Measurements from ENCODE around the gene TERB2. TPM values are rescaled to one million over a fixed set of nuclear protein-coding genes. Genes with fewer than 3 reads are reported as not detected.
"Not testable (repeated sequence)": the region's sequence is repeated elsewhere in the genome, so short reads cannot be mapped to it uniquely, and the experiment has no call there.

TERB2 gene
- total RNA-seq, 4 donors from 2014 or later = not detected

- H3K4me1 ChIP-seq = no peaks in the 10 kb centered on the region
- no peaks in the 10 kb centered on the region for H3K27me3 ChIP-seq
- no peak for TF ChIP-seq POLR2A (IDR thresholded peaks at IDR 0.05)
- TF ChIP-seq CTCF (IDR thresholded peaks at IDR 0.05) = no peak
- H3K9me3 ChIP-seq = no peaks in the 10 kb centered on the region
- H3K27ac ChIP-seq = no peak overlapping the region
- WGBS, 2 donors = 65 to 72% methylated on average over 4 of the region's 4 CpGs
- no peaks in the 10 kb centered on the region for H3K36me3 ChIP-seq
- no peak overlapping the region for H3K4me3 ChIP-seq
- DNase-seq (ENCODE audit: low spot score in 2 of 2) = no peak
Measured at GRCh38 chr15:44968475-44968874, 12.0 kb downstream of the TERB2 start.

- DNase-seq (ENCODE audit: low spot score in 2 of 2) = no peak
- Histone ChIP-seq H3K27ac (no peak overlapping the region), H3K27me3 (no peaks in the 10 kb centered on the region), H3K4me1 (no peaks in the 10 kb centered on the region), H3K36me3 (no peaks in the 10 kb centered on the region), H3K9me3 (no peaks in the 10 kb centered on the region), H3K4me3 (no peak overlapping the region)
- TF ChIP-seq POLR2A (IDR thresholded peaks at IDR 0.05) = no peak
- no peak for TF ChIP-seq CTCF (IDR thresholded peaks at IDR 0.05)
- TF ChIP-seq EP300 (IDR thresholded peaks at IDR 0.05) = no peak
- WGBS, 2 donors = 63 to 73% methylated on average over 6 of the region's 6 CpGs
Measured at GRCh38 chr15:44971036-44971435, 14.5 kb downstream of the TERB2 start.

DNA sequence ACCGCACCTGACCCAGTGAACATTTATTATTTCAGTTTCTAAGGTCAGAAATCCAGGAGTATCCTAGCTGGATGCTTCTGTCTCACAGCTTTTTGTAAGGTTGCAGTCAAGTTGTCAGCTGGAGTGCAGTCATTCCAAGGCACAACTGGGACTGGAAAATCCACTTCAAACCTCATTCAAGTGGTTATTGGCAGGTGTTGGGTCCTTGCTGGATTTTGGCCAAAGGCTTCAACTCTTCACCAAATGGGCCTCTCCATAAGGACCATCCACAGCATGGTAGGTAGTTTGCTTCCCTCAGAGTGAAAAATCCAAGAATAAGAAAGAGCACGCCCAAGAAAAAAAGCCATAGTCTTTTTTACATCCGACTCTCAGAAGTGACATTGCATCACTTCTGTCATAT, 19.7 kb downstream of the TERB2 start:
- H3K9me3 ChIP-seq, H3K27ac ChIP-seq: not testable (repeated sequence)
- WGBS, 2 donors = 88 to 96% methylated on average over 3 of the region's 3 CpGs

GRCh38 chr15:44977781-44978180, 21.3 kb downstream of the TERB2 start:
- H3K36me3 ChIP-seq; H3K4me1 ChIP-seq; H3K27ac ChIP-seq; H3K4me3 ChIP-seq; H3K27me3 ChIP-seq; DNase-seq (ENCODE audit: low spot score in 2 of 2); H3K9me3 ChIP-seq: not testable (repeated sequence)
- WGBS, 2 donors = 72 to 75% methylated on average over 2 of the region's 2 CpGs

More for the DNA sequence above, 19.7 kb downstream of the TERB2 start:
- H3K36me3 ChIP-seq; H3K4me3 ChIP-seq; H3K4me1 ChIP-seq; H3K27me3 ChIP-seq; DNase-seq (ENCODE audit: low spot score in 2 of 2): not testable (repeated sequence)

DNA sequence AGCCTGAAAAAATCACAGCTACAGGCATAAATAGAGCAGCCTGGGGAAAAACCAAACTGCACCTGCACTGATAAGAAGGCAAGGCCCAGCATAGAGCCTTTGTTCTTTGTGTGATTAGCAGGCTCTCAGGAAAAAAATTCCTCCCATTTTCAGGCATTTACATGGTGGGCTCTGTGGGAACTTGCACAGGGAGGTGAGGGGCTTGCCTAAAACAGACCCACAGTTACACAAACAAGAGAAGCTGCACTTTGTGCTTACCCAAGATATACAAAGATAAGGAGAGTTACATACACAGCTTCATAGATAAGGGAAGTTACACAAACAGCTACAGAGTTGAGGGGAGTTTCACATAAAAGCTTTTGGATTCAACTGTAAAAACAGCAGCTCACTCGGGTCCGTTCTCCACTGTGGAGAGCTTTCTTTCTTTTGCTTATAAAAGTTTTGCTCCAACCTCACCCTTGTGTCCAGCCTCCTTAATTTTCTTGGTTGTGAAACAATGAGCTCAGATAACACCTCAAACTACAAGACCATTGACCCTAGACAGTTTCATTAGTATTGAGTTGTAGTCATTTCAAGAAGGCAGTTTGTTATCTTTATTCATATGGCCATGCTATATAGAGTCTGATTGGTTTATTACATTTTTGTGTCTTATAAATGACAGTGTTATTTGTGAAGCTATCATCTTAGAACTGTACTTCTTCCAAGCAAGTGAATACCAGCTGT, 23.3 kb downstream of the TERB2 start:
- 50 to 72% methylated on average over 2 of the region's 2 CpGs for WGBS, 2 donors

DNA sequence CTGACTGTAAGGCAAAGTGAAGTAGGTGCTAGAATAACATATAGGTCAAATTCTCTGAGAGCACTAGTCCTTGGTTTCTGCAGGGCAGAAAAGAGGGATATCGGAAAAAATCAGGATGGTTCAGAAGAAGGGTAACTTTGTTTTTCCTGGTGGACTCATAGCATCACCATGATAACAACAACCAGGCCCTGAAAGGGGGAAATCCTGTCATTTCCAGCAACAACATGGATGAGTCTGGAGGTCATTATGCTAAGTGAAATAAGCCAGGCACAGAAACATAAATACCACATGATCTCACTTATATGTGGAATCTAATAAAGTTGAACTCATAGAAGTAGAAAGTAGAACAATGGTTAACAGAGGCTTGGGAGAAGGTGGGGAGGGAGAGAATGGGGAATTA, 27.7 kb downstream of the TERB2 start:
- not testable (repeated sequence) for H3K9me3 ChIP-seq; H3K36me3 ChIP-seq; H3K4me1 ChIP-seq; H3K4me3 ChIP-seq; H3K27ac ChIP-seq; H3K27me3 ChIP-seq; DNase-seq (ENCODE audit: low spot score in 2 of 2)
- WGBS, 2 donors = 75 to 79% methylated on average over 1 of the region's 1 CpG

More for the DNA sequence above, 23.3 kb downstream of the TERB2 start:
- not testable (repeated sequence) for H3K36me3 ChIP-seq; H3K4me3 ChIP-seq; H3K27ac ChIP-seq; H3K9me3 ChIP-seq; H3K4me1 ChIP-seq; H3K27me3 ChIP-seq; DNase-seq (ENCODE audit: low spot score in 2 of 2)

- not testable (repeated sequence) for DNase-seq (ENCODE audit: low spot score in 2 of 2); H3K36me3 ChIP-seq; H3K4me1 ChIP-seq; H3K9me3 ChIP-seq; H3K4me3 ChIP-seq; H3K27me3 ChIP-seq; H3K27ac ChIP-seq
- WGBS, 2 donors = 86 to 94% methylated on average over 4 of the region's 4 CpGs
Measured at GRCh38 chr15:44986346-44987055, 30.0 kb downstream of the TERB2 start.

GRCh38 chr15:44987711-44988110, 31.2 kb downstream of the TERB2 start:
- H3K4me1 ChIP-seq; DNase-seq (ENCODE audit: low spot score in 2 of 2); H3K27me3 ChIP-seq; H3K9me3 ChIP-seq; H3K27ac ChIP-seq; H3K36me3 ChIP-seq; H3K4me3 ChIP-seq: not testable (repeated sequence)
- WGBS, 2 donors = no CpG with 5 or more reads among the region's 1 CpG

DNA sequence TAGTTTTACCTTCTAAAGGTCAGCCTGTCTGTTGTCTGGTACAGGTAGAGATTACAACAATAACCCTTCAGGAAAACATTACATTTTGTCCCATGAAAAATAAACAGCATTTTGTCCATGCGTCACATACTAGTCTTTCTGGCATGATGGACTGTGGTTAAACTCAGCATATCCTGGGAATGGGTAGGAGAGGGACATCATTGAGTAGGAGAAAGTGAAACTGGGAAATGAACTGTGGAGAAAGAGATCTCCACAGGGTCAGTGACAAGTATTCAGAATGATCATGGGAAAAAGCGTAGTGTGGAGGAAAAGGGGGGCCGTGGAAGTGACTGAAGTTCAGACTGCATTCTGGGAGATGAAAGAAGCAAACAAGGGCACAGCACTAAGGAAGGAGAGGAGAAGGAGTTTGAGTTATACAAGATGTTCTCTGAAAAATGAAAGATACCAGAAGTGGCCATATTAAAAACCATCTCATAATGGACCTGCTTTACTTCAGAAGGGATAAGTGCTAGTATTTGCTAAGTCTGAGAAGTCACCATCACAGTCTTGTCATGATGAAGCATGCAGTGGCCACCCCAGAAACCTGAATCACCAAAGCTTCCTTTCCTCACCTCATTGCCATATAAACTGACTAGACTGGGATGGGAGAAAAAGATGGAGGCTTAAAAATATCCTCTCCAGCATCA, 31.8 kb downstream of the TERB2 start:
- H3K27me3 ChIP-seq; DNase-seq (ENCODE audit: low spot score in 2 of 2); H3K36me3 ChIP-seq; H3K4me3 ChIP-seq; H3K4me1 ChIP-seq; H3K9me3 ChIP-seq; H3K27ac ChIP-seq: not testable (repeated sequence)
- WGBS, 2 donors = 64 to 70% methylated on average over 2 to 3 of the region's 3 CpGs

DNA sequence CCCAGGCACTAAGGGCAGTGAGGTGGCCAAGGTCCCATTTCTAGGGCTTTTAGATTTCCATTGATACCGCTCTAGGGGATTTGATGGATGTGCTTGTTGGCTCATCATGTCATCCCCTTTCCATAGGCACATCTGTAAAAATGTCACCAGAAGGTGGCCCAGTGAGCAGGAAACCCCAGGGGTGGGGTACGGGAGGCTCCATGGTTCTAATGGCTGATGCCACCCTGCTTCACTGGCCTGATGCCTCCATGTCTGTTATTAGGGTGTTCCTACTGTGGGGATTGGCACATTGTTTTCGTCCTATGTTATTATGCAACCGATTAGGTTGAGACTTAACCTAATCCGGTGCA, 32.4 kb downstream of the TERB2 start:
- not testable (repeated sequence) for H3K27ac ChIP-seq; H3K9me3 ChIP-seq; H3K4me1 ChIP-seq; DNase-seq (ENCODE audit: low spot score in 2 of 2); H3K27me3 ChIP-seq; H3K36me3 ChIP-seq; H3K4me3 ChIP-seq
- 91 to 94% methylated on average over 5 of the region's 5 CpGs for WGBS, 2 donors

DNA sequence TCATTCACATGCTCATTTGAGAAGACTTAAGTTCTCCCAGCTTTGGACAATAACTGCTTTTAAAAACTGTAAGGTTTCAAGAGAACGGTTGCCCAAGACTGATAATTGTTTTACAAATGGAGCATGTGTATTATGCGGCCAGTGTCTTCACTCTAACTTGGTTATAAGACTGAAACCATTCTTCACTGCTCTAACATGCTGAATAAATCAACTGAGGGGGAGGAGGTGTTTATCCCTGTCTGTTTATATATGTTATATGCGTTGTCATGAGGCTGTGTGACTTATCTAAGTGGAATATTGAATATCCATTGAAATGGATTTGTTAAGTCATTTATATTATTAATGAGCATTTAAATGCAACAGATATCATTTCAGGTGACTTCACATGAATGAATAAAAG, 41.1 kb downstream of the TERB2 start:
- H3K27me3 ChIP-seq; H3K4me1 ChIP-seq; H3K27ac ChIP-seq; H3K9me3 ChIP-seq; H3K4me3 ChIP-seq; H3K36me3 ChIP-seq; DNase-seq (ENCODE audit: low spot score in 2 of 2): not testable (repeated sequence)
- 55 to 62% methylated on average over 3 of the region's 3 CpGs for WGBS, 2 donors

Data from tibial nerve (tissue), 4 donors.